Liver (tissue), 3 donors: ENCODE data around the gene RECQL.

Source experiments
- FOXA1 ChIP-seq: IDR thresholded peaks from 2 replicates; pipeline ENCODE4 v1.6.1; 2016; ENCODE audit warnings: antibody characterized with exemption
- GABPA ChIP-seq, 2 donors: IDR thresholded peaks in 1 of 2; conservative IDR thresholded peaks in 1 of 2; 2 replicates each; pipeline ENCODE4 v1.6.1; 2016; ENCODE audit warnings: antibody characterized with exemption in 2 of 2, mild to moderate bottlenecking in 1 of 2, moderate library complexity in 1 of 2
- JUND ChIP-seq, 2 donors: IDR thresholded peaks; 2 replicates each; pipeline ENCODE4 v1.6.1; 2016; ENCODE audit warnings: antibody characterized with exemption in 2 of 2
- NR2F2 ChIP-seq: IDR thresholded peaks from 2 replicates; pipeline ENCODE4 v1.6.1; 2016; ENCODE audit warnings: antibody characterized with exemption
- RAD21 ChIP-seq, 2 donors: IDR thresholded peaks; 2 replicates each; pipeline ENCODE4 v1.6.1; 2016; ENCODE audit warnings: antibody characterized with exemption in 2 of 2, mild to moderate bottlenecking in 2 of 2
- TAF1 ChIP-seq: conservative IDR thresholded peaks from 2 replicates; pipeline ENCODE4 v1.6.1; 2016; ENCODE audit warnings: antibody characterized with exemption, mild to moderate bottlenecking
- YY1 ChIP-seq: IDR thresholded peaks from 2 replicates; pipeline ENCODE4 v1.6.1; 2016; ENCODE audit warnings: antibody characterized with exemption, mild to moderate bottlenecking
- TF ChIP-seq, protein P1 (sequence below): IDR thresholded peaks from 2 replicates; pipeline ENCODE4 v1.6.1; 2016; ENCODE audit warnings: antibody characterized with exemption
- TF ChIP-seq, protein P2 (sequence below): fragments of 150-350 bp; IDR thresholded peaks from 2 replicates; pipeline ENCODE4 v1.5.1; 2017; ENCODE audit warnings: improper control_type of control experiment, low read depth, low read length; ENCODE audit not compliant: missing input control
- TF ChIP-seq, protein P3 (sequence below): IDR thresholded peaks from 2 replicates; pipeline ENCODE4 v1.6.1; 2016; ENCODE audit warnings: antibody characterized with exemption
- donor health status: healthy.
- donor health status: healthy.

DNA sequence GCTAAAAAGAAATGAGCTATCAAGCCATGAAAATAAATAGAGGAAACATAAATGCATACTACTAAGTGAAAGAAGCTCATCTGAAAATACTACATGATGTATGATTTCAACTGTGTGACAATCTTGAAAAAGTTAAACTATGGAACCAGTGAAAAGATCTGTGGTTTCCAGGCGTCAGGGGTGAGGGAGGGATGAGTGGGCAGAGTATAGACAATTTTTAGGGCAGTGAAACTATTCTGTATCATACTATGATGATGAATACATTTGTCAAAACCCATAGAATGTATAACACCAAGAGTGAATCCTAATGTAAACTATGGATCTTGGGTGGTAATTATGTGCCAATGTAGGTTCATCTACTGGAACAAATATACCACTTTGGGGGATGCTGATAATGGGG is 46.0 kb upstream of the RECQL start:
- TF ChIP-seq, protein P1, sequence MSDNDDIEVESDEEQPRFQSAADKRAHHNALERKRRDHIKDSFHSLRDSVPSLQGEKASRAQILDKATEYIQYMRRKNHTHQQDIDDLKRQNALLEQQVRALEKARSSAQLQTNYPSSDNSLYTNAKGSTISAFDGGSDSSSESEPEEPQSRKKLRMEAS: no peak
- TF ChIP-seq RAD21 (IDR thresholded peaks at IDR 0.05) (no peak), GABPA (IDR thresholded peaks at IDR 0.05 in 1 of 2, conservative IDR thresholded peaks at IDR 0.05 in 1 of 2) (no peak), NR2F2 (no peak), TAF1 (no peak), FOXA1 (no peak), YY1 (no peak), JUND (IDR thresholded peaks at IDR 0.05) (no peak)
- TF ChIP-seq, protein P2, sequence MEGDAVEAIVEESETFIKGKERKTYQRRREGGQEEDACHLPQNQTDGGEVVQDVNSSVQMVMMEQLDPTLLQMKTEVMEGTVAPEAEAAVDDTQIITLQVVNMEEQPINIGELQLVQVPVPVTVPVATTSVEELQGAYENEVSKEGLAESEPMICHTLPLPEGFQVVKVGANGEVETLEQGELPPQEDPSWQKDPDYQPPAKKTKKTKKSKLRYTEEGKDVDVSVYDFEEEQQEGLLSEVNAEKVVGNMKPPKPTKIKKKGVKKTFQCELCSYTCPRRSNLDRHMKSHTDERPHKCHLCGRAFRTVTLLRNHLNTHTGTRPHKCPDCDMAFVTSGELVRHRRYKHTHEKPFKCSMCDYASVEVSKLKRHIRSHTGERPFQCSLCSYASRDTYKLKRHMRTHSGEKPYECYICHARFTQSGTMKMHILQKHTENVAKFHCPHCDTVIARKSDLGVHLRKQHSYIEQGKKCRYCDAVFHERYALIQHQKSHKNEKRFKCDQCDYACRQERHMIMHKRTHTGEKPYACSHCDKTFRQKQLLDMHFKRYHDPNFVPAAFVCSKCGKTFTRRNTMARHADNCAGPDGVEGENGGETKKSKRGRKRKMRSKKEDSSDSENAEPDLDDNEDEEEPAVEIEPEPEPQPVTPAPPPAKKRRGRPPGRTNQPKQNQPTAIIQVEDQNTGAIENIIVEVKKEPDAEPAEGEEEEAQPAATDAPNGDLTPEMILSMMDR: no peak
- TF ChIP-seq, protein P3, sequence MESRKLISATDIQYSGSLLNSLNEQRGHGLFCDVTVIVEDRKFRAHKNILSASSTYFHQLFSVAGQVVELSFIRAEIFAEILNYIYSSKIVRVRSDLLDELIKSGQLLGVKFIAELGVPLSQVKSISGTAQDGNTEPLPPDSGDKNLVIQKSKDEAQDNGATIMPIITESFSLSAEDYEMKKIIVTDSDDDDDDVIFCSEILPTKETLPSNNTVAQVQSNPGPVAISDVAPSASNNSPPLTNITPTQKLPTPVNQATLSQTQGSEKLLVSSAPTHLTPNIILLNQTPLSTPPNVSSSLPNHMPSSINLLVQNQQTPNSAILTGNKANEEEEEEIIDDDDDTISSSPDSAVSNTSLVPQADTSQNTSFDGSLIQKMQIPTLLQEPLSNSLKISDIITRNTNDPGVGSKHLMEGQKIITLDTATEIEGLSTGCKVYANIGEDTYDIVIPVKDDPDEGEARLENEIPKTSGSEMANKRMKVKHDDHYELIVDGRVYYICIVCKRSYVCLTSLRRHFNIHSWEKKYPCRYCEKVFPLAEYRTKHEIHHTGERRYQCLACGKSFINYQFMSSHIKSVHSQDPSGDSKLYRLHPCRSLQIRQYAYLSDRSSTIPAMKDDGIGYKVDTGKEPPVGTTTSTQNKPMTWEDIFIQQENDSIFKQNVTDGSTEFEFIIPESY: no peak
